GM21825 (cell line): ENCODE measurements around the gene RNF8.
"Not testable (repeated sequence)": the region's sequence is repeated elsewhere in the genome, so short reads cannot be mapped to it uniquely, and the experiment has no call there.

ENCODE experiments used
- ATAC-seq: cut with Tn5 transposase; IDR thresholded peaks from one replicate; pipeline ENCODE4 v1.9.1; 2021; ENCODE audit warnings: mild to moderate bottlenecking, moderate library complexity; ENCODE audit not compliant: unreplicated experiment

RNF8 gene

GRCh38 chr6:37442416-37443215 lies 88.8 kb downstream of the RNF8 start:
- ATAC-seq = no peak

DNA sequence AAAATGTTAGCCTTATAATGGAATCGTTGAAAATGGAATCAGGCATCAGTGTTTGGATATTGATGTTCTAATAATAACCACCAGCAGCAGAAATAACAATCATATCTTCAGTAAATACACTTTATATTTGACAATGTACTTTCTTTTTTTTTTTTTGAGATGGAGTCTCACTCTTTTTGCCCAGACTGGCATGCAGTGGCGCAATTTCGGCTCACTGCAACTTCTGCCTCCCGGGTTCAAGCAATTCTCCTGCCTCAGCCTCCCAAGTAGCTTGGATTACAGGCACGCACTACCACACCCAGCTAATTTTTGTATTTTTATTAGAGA lies 89.4 kb downstream of the RNF8 start:
- not testable (repeated sequence) for ATAC-seq
